PC-9 (cell line): ENCODE data around the gene KIFAP3. TPM values are rescaled to one million over a fixed set of nuclear protein-coding genes. Genes with fewer than 3 reads are reported as not detected.
A peak's percentile ranks its signal among the peaks of the same experiment; 100 is the strongest.

Experiments
- BruUV-seq: library from RNA; stranded (reverse); fragments of 400-500 nt; replicated peaks from 2 replicates; lab custom pipeline; 2021; lab: Mats Ljungman, UMichigan
- CTCF ChIA-PET: fragments of 300-600 bp; sonication (Branson Sonifier 250); formaldehyde crosslinking; loops from one replicate; lab custom pipeline; 2022; ENCODE audit warnings: antibody characterized with exemption; lab: Charles Lee
- POLR2A ChIA-PET: fragments of 300-600 bp; sonication (Branson Sonifier 250); formaldehyde crosslinking; loops from one replicate; lab custom pipeline; 2022; ENCODE audit warnings: antibody characterized with exemption; ENCODE audit not compliant: unreplicated experiment; lab: Charles Lee
- DNase-seq, 2 experiments: peaks; one replicate each; pipeline versions ENCODE4 v3.0.0 to v3.0.0-alpha.2; 2015 to 2022; ENCODE audit warnings: mixed read lengths in 1 of 2
- H2AFZ ChIP-seq: fragments of 200-600 bp; sonication (generic); 2 replicates; pipeline ENCODE4 v1.8.1; 2017; ENCODE audit warnings: antibody characterized with exemption
- H3F3A ChIP-seq: fragments of 200-600 bp; sonication (generic); 2 replicates; pipeline ENCODE4 v1.8.1; 2017; ENCODE audit warnings: antibody characterized with exemption, mild to moderate bottlenecking, low read depth; ENCODE audit not compliant: insufficient read depth
- H3K27ac ChIP-seq: fragments of 200-600 bp; sonication (generic); 2 replicates; pipeline ENCODE4 v1.6.1; 2016; ENCODE audit warnings: mixed run types
- H3K27me3 ChIP-seq: fragments of 200-600 bp; sonication (generic); 2 replicates; pipeline ENCODE4 v1.6.1; 2016; ENCODE audit warnings: low read depth, mixed run types; ENCODE audit not compliant: insufficient read depth
- H3K36me3 ChIP-seq: fragments of 200-600 bp; sonication (generic); 2 replicates; pipeline ENCODE4 v1.6.1; 2016; ENCODE audit warnings: low read depth, mixed run types
- H3K4me1 ChIP-seq: fragments of 200-600 bp; sonication (generic); replicated peaks from 2 replicates; pipeline ENCODE4 v1.6.1; 2016; ENCODE audit warnings: mixed run types; ENCODE audit not compliant: insufficient read depth
- H3K4me2 ChIP-seq: fragments of 200-600 bp; sonication (generic); 2 replicates; pipeline ENCODE4 v1.6.1; 2017; ENCODE audit warnings: mixed run types
- H3K4me3 ChIP-seq: fragments of 200-600 bp; sonication (generic); 2 replicates; pipeline ENCODE4 v1.6.1; 2016; ENCODE audit warnings: mixed run types
- H3K79me2 ChIP-seq: fragments of 200-600 bp; sonication (generic); 2 replicates; pipeline ENCODE4 v1.6.1; 2017; ENCODE audit warnings: low read depth, mixed run types
- H3K9me2 ChIP-seq: fragments of 200-600 bp; sonication (generic); 2 replicates; pipeline ENCODE4 v1.8.1; 2017; ENCODE audit warnings: mild to moderate bottlenecking; ENCODE audit not compliant: insufficient read depth
- H3K9me3 ChIP-seq: fragments of 200-600 bp; sonication (generic); 2 replicates; pipeline ENCODE4 v1.8.1; 2016; ENCODE audit warnings: low read depth; ENCODE audit not compliant: insufficient read depth
- H4K20me1 ChIP-seq: fragments of 200-600 bp; sonication (generic); 2 replicates; pipeline ENCODE4 v1.8.1; 2017; ENCODE audit not compliant: insufficient read depth
- CTCF ChIP-seq: fragments of 200-600 bp; sonication (generic); conservative IDR thresholded peaks from 2 replicates; pipeline ENCODE4 v1.6.1; 2017; ENCODE audit warnings: mixed run types, antibody characterized with exemption, mild to moderate bottlenecking, moderate library complexity
- EZH2 ChIP-seq: fragments of 200-600 bp; sonication (generic); IDR thresholded peaks from 2 replicates; pipeline ENCODE4 v1.8.0; 2017; ENCODE audit warnings: antibody characterized with exemption, low read depth
- intact Hi-C: fragments of 100-400 bp; cut with micrococcal nuclease; formaldehyde crosslinking; loops from one replicate; pipeline ENCODE4 v1.10.0; 2022; ENCODE audit not compliant: unreplicated experiment
- total RNA-seq: library from RNA; stranded (reverse); gene quantifications from 2 replicates; pipeline ENCODE4 v1.2.3, GENCODE V29; 2021

KIFAP3 gene
- total RNA-seq, 1 experiment from 2014 or later, result 9.7 TPM

GRCh38 chr1:169899519-169900217 is 174.8 kb downstream of the KIFAP3 start:
- DNase-seq, result no peak
- H3K9me3 ChIP-seq, result no peaks in the 10 kb centered on the region

GRCh38 chr1:169896013-169896412 is 178.5 kb downstream of the KIFAP3 start:
- Histone ChIP-seq H3K79me2 (peaks cover 19% of the 10 kb centered on the region), H3F3A (peaks cover 21% of the 10 kb centered on the region; the same call in 1 of the 2 replicates), H4K20me1 (no peaks in the 10 kb centered on the region), H3K4me2 (no peak overlapping the region), H3K4me3 (no peak overlapping the region), H3K36me3 (no peaks in the 10 kb centered on the region), H3K4me1 (peaks cover 20% of the 10 kb centered on the region), H3K27me3 (no peaks in the 10 kb centered on the region), H2AFZ (no peak overlapping the region), H3K27ac (no peak overlapping the region), H3K9me3 (no peaks in the 10 kb centered on the region), H3K9me2 (no peaks in the 10 kb centered on the region; the same call in 1 of the 2 replicates)
- no TSS peak for BruUV-seq
- intact Hi-C loops, result loop anchor here (10.0 kb wide), 1 partner anchor 639 kb away; the partner anchor contains the start of gene GORAB
- DNase-seq, result no peak
- POLR2A ChIA-PET, result no interaction called here
- no peak for TF ChIP-seq CTCF
- no peak for TF ChIP-seq EZH2
- CTCF ChIA-PET, result no interaction called here

More at GRCh38 chr1:169899519-169900217, 174.8 kb downstream of the KIFAP3 start:
- no peak overlapping the region for H3K4me2 ChIP-seq
- intact Hi-C loops, result loop anchor here (10.0 kb wide), 1 partner anchor 635 kb away; the partner anchor contains the start of gene GORAB
- TF ChIP-seq EZH2, result no peak
- TF ChIP-seq CTCF, result no peak
- no peak overlapping the region for H3K27ac ChIP-seq
- H3K36me3 ChIP-seq, result no peaks in the 10 kb centered on the region
- H3F3A ChIP-seq, result 0 out of 2 replicates have a peak, but pooled peaks cover 3% of the 10 kb centered on the region
- POLR2A ChIA-PET, result interaction anchor here (0.6 kb wide), 1 partner anchor 9 kb away, joined by 3 read pairs; no protein-coding TSS in a partner anchor
- no peaks in the 10 kb centered on the region; the same call in 1 of the 2 replicates for H3K9me2 ChIP-seq
- 0 out of 2 replicates have a peak, but pooled peaks cover 1% of the 10 kb centered on the region for H3K4me1 ChIP-seq
- CTCF ChIA-PET, result no interaction called here
- no peaks in the 10 kb centered on the region for H3K79me2 ChIP-seq
- no peak overlapping the region for H3K4me3 ChIP-seq
- H4K20me1 ChIP-seq, result no peaks in the 10 kb centered on the region
- BruUV-seq, result no TSS peak
- H2AFZ ChIP-seq, result peak overlapping the region; percentile 13; the same call in 1 of the 2 replicates
- no peaks in the 10 kb centered on the region for H3K27me3 ChIP-seq

GRCh38 chr1:169894424-169895145 is 179.9 kb downstream of the KIFAP3 start:
- TSS peak; percentile 96 for BruUV-seq
- H3K79me2 ChIP-seq, result peaks cover 33% of the 10 kb centered on the region
- TF ChIP-seq EZH2 (no peak), CTCF (no peak)
- peak overlapping the region; percentile 96 for H2AFZ ChIP-seq
- no peaks in the 10 kb centered on the region for H3K36me3 ChIP-seq
- peaks cover 35% of the 10 kb centered on the region; the same call in 1 of the 2 replicates for H3F3A ChIP-seq
- peaks cover 33% of the 10 kb centered on the region for H3K4me1 ChIP-seq
- intact Hi-C loops, result loop anchor here (10.0 kb wide), 1 partner anchor 640 kb away; the partner anchor contains the start of gene GORAB
- ChIA-PET CTCF (no interaction called here), POLR2A (interaction anchor here (0.6 to 0.7 kb wide), 2 partner anchors 93 to 606 kb away, joined by 3 to 7 read pairs; no protein-coding TSS in a partner anchor)
- peak overlapping the region; percentile 89 for H3K4me2 ChIP-seq
- no peaks in the 10 kb centered on the region for H4K20me1 ChIP-seq
- peak overlapping the region; percentile 68 for H3K4me3 ChIP-seq
- no peaks in the 10 kb centered on the region for H3K27me3 ChIP-seq
- no peak for DNase-seq
- H3K9me2 ChIP-seq, result no peaks in the 10 kb centered on the region
- H3K27ac ChIP-seq, result peak overlapping the region; percentile 91
- H3K9me3 ChIP-seq, result no peaks in the 10 kb centered on the region
